HAP-1 (cell line): ENCODE results near the gene ASB5.

ENCODE experiments used
- DNase-seq, 2 experiments: peaks; one replicate each; pipeline ENCODE4 v3.0.0-alpha.2; 2016 to 2020; ENCODE audit warnings: low spot score in 2 of 2
- H3K27me3 ChIP-seq: fragments of 250-450 bp; sonication (Bioruptor Pico); 2 replicates; pipeline ENCODE4 v1.5.1; 2020; ENCODE audit warnings: low read depth, mild to moderate bottlenecking, moderate library complexity
- H3K36me3 ChIP-seq: fragments of 250-450 bp; sonication (Bioruptor Pico); replicated peaks from 2 replicates; pipeline ENCODE4 v1.5.1; 2020; ENCODE audit warnings: mild to moderate bottlenecking
- H3K4me1 ChIP-seq: fragments of 250-450 bp; sonication (Bioruptor Pico); 2 replicates; pipeline ENCODE4 v1.5.1; 2020; ENCODE audit warnings: mild to moderate bottlenecking
- H3K4me3 ChIP-seq: fragments of 250-450 bp; sonication (Bioruptor Pico); 2 replicates; pipeline ENCODE4 v1.5.1; 2020; ENCODE audit warnings: mild to moderate bottlenecking, moderate library complexity
- H3K9me3 ChIP-seq: fragments of 250-450 bp; sonication (Bioruptor Pico); 2 replicates; pipeline ENCODE4 v1.5.1; 2020; ENCODE audit warnings: mild to moderate bottlenecking, moderate library complexity
- in situ Hi-C: fragments of 300-500 bp; cut with MboI; formaldehyde crosslinking; loops from 3 replicates; pipeline ENCODE4 v1.14.3; 2020; ENCODE audit warnings: low sequenced_read_pairs, inconsistent platforms, mixed read lengths

Gene ASB5

DNA sequence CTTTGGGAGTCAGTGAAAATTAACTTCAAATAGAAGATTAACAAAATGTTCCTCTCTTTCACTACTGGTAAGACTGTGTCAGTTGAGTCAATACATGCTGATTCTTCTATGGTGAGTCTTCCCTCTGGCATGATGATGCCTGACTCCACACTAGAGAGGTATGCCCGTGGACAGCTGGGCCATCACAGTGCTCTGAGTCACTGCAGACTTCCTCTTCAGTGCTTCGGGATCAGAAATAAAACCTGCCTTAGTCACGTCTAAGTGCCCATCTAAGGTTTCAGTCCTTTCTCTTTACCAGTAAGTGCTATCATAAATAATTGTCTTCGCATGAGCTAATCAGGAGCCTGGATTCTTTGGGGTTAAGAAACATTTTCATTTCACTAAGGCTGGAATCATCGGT is 1.6 kb upstream of the ASB5 start:
- Histone ChIP-seq H3K27me3 (no peaks in the 10 kb centered on the region), H3K9me3 (no peaks in the 10 kb centered on the region), H3K36me3 (no peaks in the 10 kb centered on the region), H3K4me1 (no peaks in the 10 kb centered on the region), H3K4me3 (no peak overlapping the region)
- DNase-seq = no peak
- in situ Hi-C loops = no loop called here

DNA sequence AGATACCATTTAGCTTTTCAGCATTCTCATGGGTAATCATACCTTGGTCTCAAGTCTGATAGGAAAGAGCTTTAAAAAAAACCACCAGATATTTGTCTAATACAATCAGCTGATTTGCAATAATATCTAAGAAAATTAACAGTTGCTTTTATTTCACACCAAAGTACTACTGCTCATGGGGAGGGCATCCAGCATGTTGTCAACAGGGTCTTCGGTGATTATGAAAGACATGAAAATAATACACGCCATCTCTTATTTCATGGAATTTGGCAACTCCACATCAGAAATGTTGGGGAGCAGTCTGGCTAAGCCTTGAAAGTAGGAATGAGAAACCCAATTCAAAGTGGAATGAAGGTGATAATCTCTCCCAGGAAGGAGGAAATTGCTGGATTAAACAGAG is 3.0 kb downstream of the ASB5 start:
- DNase-seq = no peak
- Histone ChIP-seq H3K27me3 (no peaks in the 10 kb centered on the region), H3K4me1 (no peaks in the 10 kb centered on the region), H3K36me3 (no peaks in the 10 kb centered on the region), H3K4me3 (no peak overlapping the region), H3K9me3 (no peaks in the 10 kb centered on the region)
- in situ Hi-C loops = no loop called here

DNA sequence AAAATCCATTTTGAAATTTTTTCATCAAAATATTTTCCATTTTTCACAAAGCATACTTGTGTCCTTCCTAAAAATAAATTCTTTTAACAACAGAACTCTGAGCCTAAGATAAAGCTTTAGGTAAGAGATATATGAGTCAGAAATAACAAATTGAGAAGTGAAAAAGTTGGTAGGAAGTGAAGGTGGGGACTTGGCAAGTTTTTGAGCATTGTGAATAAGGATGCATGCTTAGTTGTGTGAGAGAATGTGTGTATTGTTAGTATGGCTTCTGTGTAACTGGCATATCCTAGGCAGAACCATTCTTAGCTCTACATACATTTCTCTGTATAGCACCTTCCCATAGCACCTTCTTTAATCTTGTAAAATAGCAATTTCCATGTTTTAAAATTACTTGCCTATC is 6.8 kb downstream of the ASB5 start:
- no peak for DNase-seq
- Histone ChIP-seq H3K4me3 (no peak overlapping the region), H3K4me1 (peaks cover 2% of the 10 kb centered on the region), H3K36me3 (no peaks in the 10 kb centered on the region), H3K9me3 (no peaks in the 10 kb centered on the region), H3K27me3 (no peaks in the 10 kb centered on the region)
- in situ Hi-C loops = no loop called here

DNA sequence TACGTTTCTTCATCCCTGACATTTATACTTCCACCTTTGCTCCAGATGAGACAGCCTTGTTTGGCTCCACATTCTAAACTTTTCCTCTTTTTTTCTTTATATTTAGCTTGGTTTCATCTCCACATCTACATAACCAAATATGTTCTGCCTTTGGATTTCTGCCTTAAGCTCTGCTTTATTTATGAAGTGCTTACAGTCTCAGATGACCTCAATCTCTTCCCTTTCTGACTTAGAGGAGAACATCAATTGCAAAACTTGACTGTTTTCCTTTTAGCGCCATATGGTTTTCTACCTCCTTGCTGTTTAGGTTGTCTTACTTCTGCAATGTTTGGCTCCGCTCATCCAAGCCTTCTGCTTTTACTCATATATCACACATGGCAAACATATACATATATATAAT is 7.5 kb downstream of the ASB5 start:
- in situ Hi-C loops = no loop called here
- no peak overlapping the region for H3K4me3 ChIP-seq
- no peak for DNase-seq
- H3K4me1 ChIP-seq = peaks cover 9% of the 10 kb centered on the region
- no peaks in the 10 kb centered on the region for H3K27me3 ChIP-seq
- H3K36me3 ChIP-seq = no peaks in the 10 kb centered on the region
- H3K9me3 ChIP-seq = no peaks in the 10 kb centered on the region

DNA sequence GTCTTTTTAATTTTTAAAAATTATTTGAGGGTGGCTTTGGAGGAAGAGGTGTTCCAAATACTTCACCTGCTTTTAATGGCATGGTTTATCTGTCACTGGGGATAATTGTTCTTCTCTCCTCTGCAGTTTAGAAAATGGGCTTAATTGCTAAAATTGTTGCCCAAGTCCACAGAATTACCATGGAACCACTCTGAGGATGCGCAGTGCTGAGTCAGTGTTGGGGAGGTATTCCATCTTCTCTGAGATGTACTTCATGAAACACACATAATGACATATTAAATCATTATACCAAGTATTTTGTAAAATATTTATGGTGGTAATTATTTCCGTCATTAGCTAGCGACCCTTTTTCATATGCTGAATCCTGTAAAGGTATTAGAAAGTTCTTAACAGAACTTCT is 8.0 kb downstream of the ASB5 start:
- Histone ChIP-seq H3K4me3 (no peak overlapping the region), H3K36me3 (no peaks in the 10 kb centered on the region), H3K4me1 (peaks cover 11% of the 10 kb centered on the region), H3K9me3 (no peaks in the 10 kb centered on the region), H3K27me3 (no peaks in the 10 kb centered on the region)
- in situ Hi-C loops = no loop called here
- DNase-seq = no peak

DNA sequence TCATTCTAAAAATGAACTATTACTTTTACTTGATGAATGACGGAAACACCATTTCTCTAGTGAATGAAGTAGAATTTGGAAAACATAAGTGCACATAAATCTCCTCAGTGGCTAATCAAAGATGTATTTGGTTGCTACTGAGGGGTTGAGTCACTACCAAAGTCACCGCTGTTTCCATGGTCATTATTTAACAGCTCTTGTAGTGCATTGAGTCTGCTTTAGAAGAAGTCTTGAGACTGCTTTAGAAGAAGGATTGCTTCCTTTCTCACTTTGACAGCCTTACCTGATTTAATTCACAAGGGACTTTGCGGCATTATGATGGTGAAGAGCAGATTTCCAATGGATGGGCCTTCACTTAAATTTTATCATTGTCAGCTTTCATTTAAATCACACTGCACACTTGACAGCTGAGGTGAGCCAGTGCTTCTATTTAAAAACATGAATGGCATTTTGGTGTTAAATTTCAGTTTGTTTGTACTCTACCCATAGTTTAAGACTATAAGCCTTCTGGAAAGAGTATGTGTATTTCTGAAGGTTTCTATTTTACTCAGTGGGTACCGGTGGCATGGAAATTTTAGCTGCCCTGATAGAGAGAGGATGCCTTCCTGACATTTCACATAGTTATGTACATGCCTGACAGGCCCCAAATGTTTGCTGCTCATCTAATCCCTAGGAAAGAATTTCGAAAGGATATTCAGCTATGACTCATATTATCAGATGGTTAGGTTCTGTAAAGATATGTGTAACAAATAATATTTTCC is 9.5 kb downstream of the ASB5 start:
- Histone ChIP-seq H3K9me3 (no peaks in the 10 kb centered on the region), H3K27me3 (no peaks in the 10 kb centered on the region), H3K36me3 (no peaks in the 10 kb centered on the region), H3K4me1 (peaks cover 11% of the 10 kb centered on the region), H3K4me3 (no peak overlapping the region)
- in situ Hi-C loops = no loop called here
- no peak for DNase-seq

DNA sequence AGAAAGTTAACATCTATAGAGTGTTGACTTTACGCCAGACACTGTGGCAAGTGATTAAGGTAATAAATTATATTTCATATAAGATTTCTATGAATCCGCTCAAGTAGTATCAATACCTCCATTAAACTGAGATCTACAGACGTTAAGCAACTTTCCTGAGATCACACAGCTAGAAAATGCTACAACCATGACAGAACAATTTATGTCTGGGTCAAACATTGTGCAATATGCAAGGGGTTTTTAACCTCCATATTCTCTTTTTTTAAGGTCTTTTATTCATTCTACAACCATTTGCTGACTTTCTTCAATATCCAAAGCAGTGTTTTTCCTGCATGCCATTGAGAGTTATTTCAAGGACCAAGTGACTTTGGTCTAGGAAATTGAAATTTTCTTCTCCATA is 10.9 kb downstream of the ASB5 start:
- H3K4me1 ChIP-seq = peaks cover 11% of the 10 kb centered on the region
- H3K27me3 ChIP-seq = no peaks in the 10 kb centered on the region
- H3K4me3 ChIP-seq = no peak overlapping the region
- H3K36me3 ChIP-seq = no peaks in the 10 kb centered on the region
- in situ Hi-C loops = no loop called here
- no peaks in the 10 kb centered on the region for H3K9me3 ChIP-seq
- DNase-seq = no peak

DNA sequence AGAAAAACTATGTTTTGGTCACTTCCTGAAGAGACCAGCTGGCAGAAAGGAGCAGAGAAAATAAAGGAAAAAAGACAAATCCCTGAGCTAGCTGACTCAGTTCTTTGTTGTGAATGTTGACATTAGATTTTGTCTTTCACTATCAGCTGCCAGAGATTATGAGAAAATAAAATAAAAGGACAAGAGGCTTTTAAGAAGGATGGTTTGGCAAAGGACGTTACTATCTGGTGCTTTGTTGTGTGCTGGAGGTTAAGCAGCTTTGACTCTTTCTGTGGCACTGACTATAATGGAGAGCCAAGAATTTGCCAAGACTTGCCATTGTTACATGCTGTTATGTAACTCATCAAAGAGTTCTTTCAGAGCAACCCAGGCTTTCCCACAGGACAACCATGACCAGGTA is 12.1 kb downstream of the ASB5 start:
- in situ Hi-C loops = no loop called here
- peaks cover 14% of the 10 kb centered on the region for H3K4me1 ChIP-seq
- no peak overlapping the region for H3K4me3 ChIP-seq
- H3K36me3 ChIP-seq = no peaks in the 10 kb centered on the region
- H3K27me3 ChIP-seq = no peaks in the 10 kb centered on the region
- H3K9me3 ChIP-seq = no peaks in the 10 kb centered on the region
- DNase-seq = peak; percentile 33 to 64

DNA sequence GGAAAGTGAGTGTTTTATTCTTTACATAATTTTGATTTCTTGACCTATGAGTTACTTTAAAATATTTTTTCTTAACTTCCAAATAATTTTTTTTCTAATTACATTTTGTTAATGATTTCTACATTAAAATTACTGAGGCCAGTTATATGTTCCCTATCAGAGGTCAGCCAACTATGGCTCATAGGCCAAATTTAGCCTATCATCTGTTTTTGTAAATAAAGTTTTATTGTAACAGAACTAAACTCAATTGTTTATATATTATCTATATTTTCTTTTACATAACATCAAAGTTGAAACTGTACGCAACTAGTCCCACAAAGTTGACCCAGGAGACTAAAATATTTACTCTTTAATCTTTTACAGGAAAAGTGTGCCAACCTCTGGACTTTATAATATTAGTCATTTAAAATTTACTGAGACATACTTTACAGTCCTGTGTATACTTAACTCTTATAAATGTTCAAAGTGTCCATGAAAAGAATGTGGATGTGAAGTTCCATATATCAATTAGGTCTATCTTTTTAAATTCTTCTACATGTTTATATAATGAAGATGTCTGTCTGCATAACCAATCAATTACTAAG is 26.2 kb downstream of the ASB5 start:
- DNase-seq = no peak
- no peaks in the 10 kb centered on the region; the same call in 1 of the 2 replicates for H3K27me3 ChIP-seq
- in situ Hi-C loops = no loop called here
- H3K9me3 ChIP-seq = no peaks in the 10 kb centered on the region
- H3K36me3 ChIP-seq = no peaks in the 10 kb centered on the region
- peaks cover 13% of the 10 kb centered on the region for H3K4me1 ChIP-seq
- H3K4me3 ChIP-seq = no peak overlapping the region

DNA sequence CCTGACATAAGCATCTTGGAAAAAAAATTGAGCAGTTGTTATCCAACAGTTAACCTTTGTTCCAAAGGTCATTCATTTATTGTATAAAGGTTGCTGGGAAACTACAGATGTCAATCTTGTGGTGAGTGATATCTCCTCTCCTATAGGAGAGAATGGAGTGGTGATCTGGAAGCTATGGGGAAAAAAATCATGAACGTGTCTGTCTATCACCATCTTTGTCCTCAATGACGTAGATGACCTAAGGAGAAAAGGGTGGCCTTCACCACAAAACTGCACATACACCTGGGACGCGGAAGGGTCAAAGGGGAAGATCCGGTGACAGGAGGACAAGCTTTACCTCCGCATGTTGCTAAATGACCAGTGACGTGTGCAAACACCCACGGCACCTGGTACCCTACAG is 27.3 kb downstream of the ASB5 start:
- Histone ChIP-seq H3K36me3 (no peaks in the 10 kb centered on the region), H3K9me3 (no peaks in the 10 kb centered on the region), H3K4me1 (peaks cover 13% of the 10 kb centered on the region), H3K4me3 (no peak overlapping the region), H3K27me3 (no peaks in the 10 kb centered on the region; the same call in 1 of the 2 replicates)
- in situ Hi-C loops = no loop called here
- no peak for DNase-seq

DNA sequence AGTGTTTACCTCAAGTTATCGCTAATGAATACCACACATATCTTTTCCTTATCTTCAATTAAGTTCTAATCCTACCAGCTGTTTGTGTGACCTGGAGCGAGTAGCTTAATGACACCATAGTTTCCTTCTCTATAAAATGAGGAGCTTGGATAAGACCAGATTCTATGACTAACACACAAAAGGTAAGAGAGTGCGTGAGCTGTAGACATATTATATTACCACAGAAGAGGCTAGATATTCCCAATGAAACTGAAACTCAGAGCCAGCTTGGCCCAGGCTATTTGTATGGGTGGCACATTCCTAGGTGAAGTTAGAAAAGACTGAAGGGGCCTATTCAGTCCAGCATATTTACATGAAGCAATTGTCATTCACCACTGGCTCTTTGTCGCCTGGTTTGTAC is 30.2 kb downstream of the ASB5 start:
- no peaks in the 10 kb centered on the region for H3K36me3 ChIP-seq
- in situ Hi-C loops = no loop called here

DNA sequence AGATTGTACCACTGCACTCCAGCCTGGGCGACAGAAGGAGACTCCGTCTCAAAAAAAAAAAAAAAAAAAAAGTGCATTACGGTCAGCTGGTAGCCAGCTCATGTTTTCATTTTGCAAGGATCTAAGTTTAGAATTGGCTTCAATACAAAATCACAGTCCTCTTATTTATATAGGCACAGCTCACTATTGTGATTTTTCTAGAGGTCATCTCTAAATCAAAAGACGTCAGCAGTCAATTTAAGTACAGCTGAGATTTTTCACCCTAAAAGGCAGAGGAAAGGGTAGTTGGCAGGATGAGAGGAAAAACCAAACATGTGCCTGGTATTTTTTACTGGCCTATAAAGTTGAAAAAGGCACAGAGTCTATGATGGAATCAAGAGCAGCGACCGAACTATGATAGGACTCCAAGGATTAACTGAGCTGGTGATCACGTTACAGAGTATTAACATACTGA is 30.8 kb downstream of the ASB5 start:
- H3K9me3 ChIP-seq = no peaks in the 10 kb centered on the region
- peaks cover 13% of the 10 kb centered on the region for H3K4me1 ChIP-seq
- H3K4me3 ChIP-seq = no peak overlapping the region
- H3K36me3 ChIP-seq = no peaks in the 10 kb centered on the region
- no peak for DNase-seq
- in situ Hi-C loops = no loop called here
- no peaks in the 10 kb centered on the region for H3K27me3 ChIP-seq

More for the DNA sequence above, 30.2 kb downstream of the ASB5 start:
- DNase-seq = peak; percentile 44 to 45
- Histone ChIP-seq H3K27me3 (no peaks in the 10 kb centered on the region), H3K9me3 (no peaks in the 10 kb centered on the region), H3K4me3 (no peak overlapping the region), H3K4me1 (peaks cover 13% of the 10 kb centered on the region)

DNA sequence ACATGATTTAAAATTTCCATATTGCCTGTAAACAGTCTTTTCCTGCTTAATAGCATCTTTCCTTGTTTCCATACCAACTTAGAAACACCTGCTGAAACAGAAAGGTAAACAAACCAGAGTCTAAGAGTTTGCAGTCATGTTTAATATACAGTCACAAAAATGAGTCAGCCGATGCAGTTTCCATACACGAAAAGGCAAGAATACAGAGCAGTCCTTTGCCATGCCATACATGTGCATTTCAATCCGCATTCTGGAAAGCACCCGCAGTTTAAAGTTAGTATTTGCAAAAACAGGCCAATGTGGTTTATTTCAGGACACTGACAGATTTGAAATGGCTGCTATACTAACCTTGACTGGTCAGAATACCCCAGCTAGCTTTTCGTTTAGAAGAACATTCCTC is 32.1 kb downstream of the ASB5 start:
- H3K27me3 ChIP-seq = no peaks in the 10 kb centered on the region
- peaks cover 13% of the 10 kb centered on the region for H3K4me1 ChIP-seq
- H3K4me3 ChIP-seq = no peak overlapping the region
- no peaks in the 10 kb centered on the region for H3K36me3 ChIP-seq
- in situ Hi-C loops = no loop called here
- DNase-seq = no peak
- H3K9me3 ChIP-seq = no peaks in the 10 kb centered on the region

DNA sequence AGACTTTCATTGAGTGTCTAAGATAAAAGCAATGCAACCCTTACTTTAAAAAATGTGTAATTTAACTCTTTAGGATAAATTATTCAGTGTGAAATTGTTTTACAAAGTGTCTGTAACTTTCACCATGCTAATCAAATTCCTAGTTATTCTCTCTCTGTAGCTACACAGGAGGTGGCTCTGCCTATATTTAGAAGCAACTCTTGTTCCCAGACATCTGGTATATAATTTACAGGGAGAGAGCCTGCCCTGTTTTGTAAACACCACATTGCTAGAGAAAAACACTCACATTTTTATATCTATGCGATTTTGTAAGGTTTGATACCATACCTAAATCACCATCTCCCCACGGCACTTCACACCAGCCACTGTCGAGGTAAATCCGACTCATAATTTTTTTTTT is 38.2 kb downstream of the ASB5 start:
- DNase-seq = no peak
- H3K4me1 ChIP-seq = no peaks in the 10 kb centered on the region
- H3K36me3 ChIP-seq = no peaks in the 10 kb centered on the region
- H3K27me3 ChIP-seq = no peaks in the 10 kb centered on the region
- no peak overlapping the region for H3K4me3 ChIP-seq
- H3K9me3 ChIP-seq = no peaks in the 10 kb centered on the region
- in situ Hi-C loops = no loop called here
